SH-SY5Y (cell line): ENCODE results near the gene INF2.

Experiments used
- GATA2 ChIP-seq: IDR thresholded peaks from 2 replicates; pipeline ENCODE4 v1.6.1; 2011; ENCODE audit warnings: mild to moderate bottlenecking, low read depth, low read length
- GATA3 ChIP-seq: IDR thresholded peaks from 2 replicates; pipeline ENCODE4 v1.6.1; 2011; ENCODE audit warnings: low read depth, mild to moderate bottlenecking, low read length, moderate library complexity

DNA sequence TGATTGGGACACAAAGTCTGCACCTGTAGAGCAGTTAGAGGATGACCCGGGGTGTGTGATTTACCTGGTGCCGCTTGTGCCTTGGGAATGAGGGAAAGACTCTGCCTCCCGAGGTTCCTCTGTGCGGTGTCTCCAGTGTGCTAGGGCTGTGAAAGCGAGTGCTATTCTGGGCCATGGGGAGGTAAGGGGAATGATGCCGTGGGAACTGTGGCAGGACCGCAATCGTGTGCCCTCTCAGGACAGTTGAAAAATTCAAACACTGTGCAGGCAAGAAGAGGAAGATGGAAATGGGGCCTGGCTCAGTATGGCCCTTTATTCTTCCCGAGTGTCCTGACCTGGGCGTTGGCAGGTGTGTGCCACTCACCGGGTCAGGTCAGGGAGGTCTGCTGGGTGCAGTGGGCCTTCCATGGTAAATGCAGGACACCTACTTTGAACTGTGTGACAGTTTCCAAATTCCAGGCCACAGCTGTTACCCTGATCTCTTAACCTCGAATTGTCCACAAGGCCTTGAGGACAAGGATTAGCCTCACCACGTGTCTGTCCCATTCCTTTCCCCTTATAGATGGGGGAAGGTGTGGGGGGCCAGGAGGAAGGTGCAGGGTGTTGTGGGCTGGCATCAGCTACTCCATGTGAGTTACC lies 64.9 kb downstream of the INF2 start:
- no peak for TF ChIP-seq GATA3
- TF ChIP-seq GATA2, result no peak
